HUES6 (cell line): Measurements from ENCODE around the gene CERK.

ENCODE experiments used
- H3K27ac ChIP-seq: 2 replicates; pipeline ENCODE4 v1.7.0; 2013; ENCODE audit warnings: low read depth, mild to moderate bottlenecking, low read length, inconsistent platforms
- H3K27me3 ChIP-seq: 2 replicates; pipeline ENCODE4 v1.6.1; 2013; ENCODE audit warnings: low read length; ENCODE audit not compliant: control insufficient read depth, insufficient read depth
- H3K36me3 ChIP-seq: 2 replicates; pipeline ENCODE4 v1.6.1; 2013; ENCODE audit warnings: low read length; ENCODE audit not compliant: control insufficient read depth, insufficient read depth
- H3K4me1 ChIP-seq: 2 replicates; pipeline ENCODE4 v1.6.1; 2013; ENCODE audit warnings: low read length; ENCODE audit not compliant: control insufficient read depth, insufficient read depth
- H3K4me3 ChIP-seq: 2 replicates; pipeline ENCODE4 v1.5.1; 2013; ENCODE audit warnings: low read depth, low read length
- H3K9ac ChIP-seq: one replicate; pipeline ENCODE4 v1.6.1; 2013; ENCODE audit warnings: mild to moderate bottlenecking, low read length
- H3K9me3 ChIP-seq: 2 replicates; pipeline ENCODE4 v1.6.1; 2013; ENCODE audit warnings: low read depth, low read length; ENCODE audit not compliant: control insufficient read depth, insufficient read depth

CERK gene

DNA sequence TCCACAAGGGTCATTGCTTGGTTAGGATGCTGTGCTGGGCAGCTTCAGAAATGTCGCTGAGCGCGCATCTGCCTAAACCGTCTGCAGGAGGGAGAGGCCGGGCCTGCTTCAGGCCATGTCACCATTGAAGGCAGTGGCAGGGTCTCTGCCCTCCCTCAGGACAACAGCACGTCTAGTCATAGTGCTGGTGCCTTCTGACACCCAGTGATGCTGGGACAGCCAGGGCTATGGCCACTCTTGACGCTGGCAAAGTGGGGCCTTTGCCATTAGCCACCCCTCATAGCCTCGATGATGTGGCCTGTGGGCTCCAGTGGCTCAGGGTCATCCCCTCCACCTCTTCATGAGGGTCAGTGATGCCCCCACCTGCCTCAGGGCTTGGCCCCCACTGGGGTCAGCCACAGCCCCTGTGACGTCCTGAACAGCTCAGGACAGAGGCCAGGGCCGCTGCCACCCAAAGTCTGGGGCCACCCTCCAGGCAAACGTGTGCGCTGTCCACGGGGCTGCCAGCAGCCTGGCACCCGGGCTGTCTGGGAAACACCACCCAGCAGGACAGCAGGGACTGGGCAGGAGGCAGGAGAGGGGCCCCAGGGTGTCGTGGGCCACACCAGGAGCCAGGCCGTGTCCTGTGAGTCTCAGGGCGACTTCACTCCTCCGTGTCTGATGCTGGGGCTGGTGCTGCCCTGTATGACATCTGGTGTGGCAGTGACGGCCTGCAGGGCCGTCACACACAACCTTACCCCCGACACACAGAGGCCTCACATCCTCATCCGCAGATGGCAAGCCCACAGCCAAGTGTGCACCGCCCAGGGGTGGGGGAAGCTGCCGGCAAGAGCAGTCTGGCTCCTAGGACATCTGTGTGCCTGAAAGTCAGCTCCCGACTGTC, 42.5 kb downstream of the CERK start:
- Histone ChIP-seq H3K4me1 (no peaks in the 10 kb centered on the region), H3K4me3 (no peak overlapping the region), H3K27ac (no peak overlapping the region), H3K9ac (no peak overlapping the region), H3K9me3 (no peaks in the 10 kb centered on the region), H3K36me3 (peaks cover 76% of the 10 kb centered on the region), H3K27me3 (no peaks in the 10 kb centered on the region)

DNA sequence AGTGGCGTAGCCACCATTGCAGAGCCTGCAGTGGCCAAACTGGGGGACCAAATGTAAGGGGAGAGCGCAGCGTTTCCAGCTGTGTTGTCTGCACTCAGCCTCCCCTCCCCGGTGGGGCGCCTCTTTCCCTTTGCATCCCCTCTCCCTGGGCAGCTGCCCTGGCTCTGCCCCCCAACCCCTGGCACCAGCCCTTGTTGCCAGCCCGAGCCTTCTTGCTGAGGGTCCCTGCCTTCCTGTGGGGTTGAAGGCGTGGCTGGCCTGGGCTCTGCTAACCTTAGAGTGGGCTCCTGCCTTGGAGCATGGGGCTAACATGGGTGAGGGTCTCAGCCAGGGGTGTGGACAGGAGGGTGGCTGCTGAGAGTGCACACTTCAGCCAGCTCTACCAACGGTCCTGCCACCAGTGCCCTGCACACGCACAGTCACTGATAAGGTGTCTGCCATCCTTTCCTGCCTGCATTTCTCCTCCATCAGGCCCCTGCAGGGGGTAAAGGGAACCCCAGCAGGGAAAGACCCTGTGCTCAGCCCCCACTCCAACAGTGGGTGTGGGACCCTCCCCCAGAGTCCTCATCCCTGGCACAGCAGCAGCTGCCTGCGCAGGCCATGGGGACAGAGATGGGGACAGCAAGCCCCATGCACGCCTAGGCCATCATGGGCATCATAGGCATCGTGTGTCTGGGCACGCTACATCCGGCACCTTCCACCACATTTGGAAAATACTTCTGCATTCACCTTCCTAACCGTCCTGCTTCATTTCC, 43.5 kb downstream of the CERK start:
- Histone ChIP-seq H3K4me1 (no peaks in the 10 kb centered on the region), H3K9me3 (no peaks in the 10 kb centered on the region), H3K36me3 (peaks cover 78% of the 10 kb centered on the region), H3K27ac (no peak overlapping the region), H3K4me3 (no peak overlapping the region), H3K27me3 (no peaks in the 10 kb centered on the region), H3K9ac (no peak overlapping the region)

DNA sequence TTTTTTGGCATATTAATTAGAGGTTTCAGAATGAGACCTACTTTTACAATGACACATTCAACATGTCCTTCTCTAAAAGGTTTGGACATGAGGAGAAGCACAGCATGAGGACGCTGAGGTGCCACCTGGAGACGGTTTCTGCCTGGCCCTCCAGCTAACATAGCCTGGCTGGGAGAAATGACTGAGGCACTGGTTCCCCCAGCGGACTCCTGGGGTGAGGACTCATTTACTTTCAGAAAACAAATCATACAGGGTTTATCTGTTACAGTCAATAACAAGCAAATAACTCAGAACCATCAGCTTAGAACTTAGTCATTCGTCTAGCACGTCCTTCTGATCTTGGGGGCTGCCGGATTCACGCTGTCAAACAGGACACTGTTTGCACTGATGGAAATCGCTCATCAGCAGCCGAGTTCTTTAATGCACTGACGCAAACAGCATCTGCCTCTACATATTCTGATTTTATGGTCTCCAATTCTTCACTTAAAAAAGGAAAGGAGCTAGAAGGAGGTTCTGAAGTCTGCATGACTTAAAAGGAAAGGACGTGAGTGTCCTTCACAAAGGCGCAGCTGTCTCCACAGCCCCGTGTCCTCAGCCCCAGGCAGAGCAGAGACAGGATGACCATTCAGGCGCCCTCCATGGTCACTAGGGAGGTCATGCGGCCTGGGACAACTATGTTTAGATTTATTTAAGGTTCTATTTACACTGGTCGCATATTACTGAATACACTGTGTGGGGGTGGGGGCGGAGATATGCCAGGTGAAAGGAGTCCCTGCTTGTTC, 44.2 kb downstream of the CERK start:
- Histone ChIP-seq H3K27me3 (no peaks in the 10 kb centered on the region), H3K9ac (no peak overlapping the region), H3K27ac (no peak overlapping the region), H3K4me1 (no peaks in the 10 kb centered on the region), H3K36me3 (peaks cover 76% of the 10 kb centered on the region), H3K9me3 (no peaks in the 10 kb centered on the region), H3K4me3 (no peak overlapping the region)

DNA sequence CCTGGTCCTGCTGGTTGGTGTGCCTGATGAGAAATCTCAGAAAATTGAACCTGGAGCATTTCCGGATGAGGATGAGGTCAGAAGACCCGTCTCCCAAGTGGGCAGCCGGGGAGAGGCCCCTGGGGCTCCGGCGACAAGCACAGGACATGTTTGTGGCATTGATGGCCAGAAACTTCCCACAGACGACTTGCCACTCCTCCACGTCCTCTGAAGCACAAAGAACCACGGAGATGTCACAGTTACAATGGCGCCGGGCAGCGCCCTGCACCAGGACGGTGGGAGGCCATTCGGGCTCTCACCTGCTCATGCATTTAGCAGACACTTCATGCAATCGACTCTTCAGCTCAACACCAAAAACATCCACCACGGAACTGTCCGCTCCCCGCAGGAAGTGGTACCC, 46.5 kb downstream of the CERK start:
- H3K36me3 ChIP-seq: peaks cover 79% of the 10 kb centered on the region
- H3K9me3 ChIP-seq: no peaks in the 10 kb centered on the region
- H3K4me1 ChIP-seq: no peaks in the 10 kb centered on the region
- H3K9ac ChIP-seq: no peak overlapping the region
- H3K27me3 ChIP-seq: no peaks in the 10 kb centered on the region
- H3K4me3 ChIP-seq: no peak overlapping the region
- no peak overlapping the region for H3K27ac ChIP-seq

GRCh38 chr22:46690146-46690545, 47.9 kb downstream of the CERK start:
- no peak overlapping the region for H3K9ac ChIP-seq
- H3K4me1 ChIP-seq: no peaks in the 10 kb centered on the region
- H3K9me3 ChIP-seq: no peaks in the 10 kb centered on the region
- H3K4me3 ChIP-seq: no peak overlapping the region
- no peak overlapping the region for H3K27ac ChIP-seq
- peaks cover 76% of the 10 kb centered on the region for H3K36me3 ChIP-seq
- no peaks in the 10 kb centered on the region for H3K27me3 ChIP-seq

- H3K36me3 ChIP-seq: peaks cover 64% of the 10 kb centered on the region
- no peak overlapping the region for H3K4me3 ChIP-seq
- H3K27ac ChIP-seq: no peak overlapping the region
- H3K9me3 ChIP-seq: no peaks in the 10 kb centered on the region
- no peak overlapping the region for H3K9ac ChIP-seq
- no peaks in the 10 kb centered on the region for H3K27me3 ChIP-seq
- H3K4me1 ChIP-seq: no peaks in the 10 kb centered on the region
These were observed 49.1 kb downstream of the CERK start for GRCh38 chr22:46688949-46689348.

- Histone ChIP-seq H3K4me1 (no peaks in the 10 kb centered on the region), H3K36me3 (peaks cover 54% of the 10 kb centered on the region), H3K27ac (no peak overlapping the region), H3K4me3 (no peak overlapping the region), H3K9me3 (no peaks in the 10 kb centered on the region), H3K9ac (no peak overlapping the region), H3K27me3 (no peaks in the 10 kb centered on the region)
These were observed 50.6 kb downstream of the CERK start for GRCh38 chr22:46687460-46687859.

DNA sequence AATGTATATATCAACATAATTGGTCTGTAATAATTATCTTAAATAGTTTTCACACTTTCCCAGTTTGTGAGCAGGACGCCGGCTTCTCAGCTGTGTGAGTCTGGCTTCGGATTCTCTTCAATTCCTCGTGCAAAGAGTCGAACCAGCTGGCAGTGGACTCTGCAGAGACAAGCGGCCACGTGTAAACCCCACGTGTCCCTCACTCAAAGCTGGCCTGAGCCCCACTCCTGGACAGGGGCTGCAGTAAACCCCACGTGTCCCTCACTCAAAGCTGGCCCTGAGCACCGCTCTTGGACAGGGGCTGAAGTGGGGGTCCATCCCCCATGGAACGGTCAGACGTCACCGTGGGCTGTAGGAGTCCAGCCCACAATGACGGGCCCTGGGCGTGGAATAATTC, 51.0 kb downstream of the CERK start:
- H3K36me3 ChIP-seq: peaks cover 54% of the 10 kb centered on the region
- no peaks in the 10 kb centered on the region for H3K4me1 ChIP-seq
- no peaks in the 10 kb centered on the region for H3K27me3 ChIP-seq
- H3K27ac ChIP-seq: no peak overlapping the region
- H3K9me3 ChIP-seq: no peaks in the 10 kb centered on the region
- H3K9ac ChIP-seq: no peak overlapping the region
- H3K4me3 ChIP-seq: no peak overlapping the region

DNA sequence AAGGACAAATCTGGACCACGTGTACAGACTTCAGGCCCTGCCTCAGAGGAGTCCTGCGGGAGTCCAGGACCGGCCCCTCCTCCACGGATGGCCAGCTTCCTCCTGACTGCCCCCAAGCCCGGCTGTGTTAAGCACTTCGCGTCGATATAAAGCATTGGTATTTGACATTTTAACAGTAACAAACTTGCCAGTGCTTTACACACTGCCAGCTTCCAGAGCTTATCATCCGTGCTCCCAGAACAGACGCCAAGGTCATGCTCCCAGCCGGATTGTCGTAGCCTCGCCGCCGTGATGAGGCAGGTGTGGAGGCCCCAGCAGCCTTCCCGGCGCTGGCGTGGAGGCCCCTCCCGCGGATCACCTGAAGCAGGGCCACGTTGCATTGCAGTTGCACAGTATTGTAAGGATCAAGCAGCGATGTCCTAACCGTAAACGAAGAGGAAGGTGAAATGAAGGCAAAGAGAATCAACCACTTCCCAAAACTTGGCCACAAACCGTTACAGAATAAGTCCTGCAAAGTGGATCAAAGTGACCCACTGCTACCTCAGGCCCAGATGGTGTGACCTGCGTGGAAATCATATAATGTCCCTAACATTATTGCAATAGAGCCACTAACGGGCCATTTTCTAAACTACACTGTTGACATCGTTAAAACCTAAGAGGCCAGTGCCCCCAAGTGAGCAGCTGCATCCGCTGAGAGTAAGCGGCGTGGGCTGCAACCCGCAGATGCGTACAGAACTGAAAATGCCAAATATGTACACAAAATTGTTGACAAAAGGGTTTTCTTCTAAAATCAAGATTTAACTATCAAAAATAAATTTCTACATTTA, 51.6 kb downstream of the CERK start:
- H3K36me3 ChIP-seq: peaks cover 48% of the 10 kb centered on the region

DNA sequence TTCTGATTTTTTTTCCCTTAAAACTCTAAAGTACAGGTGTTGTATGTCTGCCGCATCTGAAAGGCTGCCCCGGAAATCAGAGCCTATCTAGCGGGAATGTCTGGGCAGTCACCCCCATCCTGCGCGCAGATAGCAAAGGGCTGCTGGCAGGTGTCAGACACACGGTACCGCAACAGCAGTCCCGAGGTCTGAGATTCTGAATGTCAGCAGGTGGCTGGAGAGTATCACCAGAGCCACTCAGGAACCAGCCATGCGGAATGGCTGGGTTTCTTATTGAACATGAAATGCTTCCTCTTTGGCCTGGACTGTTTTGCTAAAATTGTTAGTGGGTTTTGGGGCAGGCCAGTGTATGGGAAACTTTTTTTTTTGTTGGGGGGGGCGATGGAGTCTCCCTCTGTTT, 53.3 kb downstream of the CERK start:
- Histone ChIP-seq H3K4me3 (no peak overlapping the region), H3K9ac (no peak overlapping the region), H3K27me3 (no peaks in the 10 kb centered on the region), H3K27ac (no peak overlapping the region), H3K36me3 (peaks cover 34% of the 10 kb centered on the region), H3K9me3 (no peaks in the 10 kb centered on the region), H3K4me1 (no peaks in the 10 kb centered on the region)

More for the DNA sequence above, 51.6 kb downstream of the CERK start:
- Histone ChIP-seq H3K27me3 (no peaks in the 10 kb centered on the region), H3K9ac (no peak overlapping the region), H3K9me3 (no peaks in the 10 kb centered on the region), H3K27ac (no peak overlapping the region), H3K4me3 (no peak overlapping the region), H3K4me1 (no peaks in the 10 kb centered on the region)
